Frontal cortex (tissue), 4 donors: Measurements from ENCODE around the gene DCT. TPM values are rescaled to one million over a fixed set of nuclear protein-coding genes. Genes with fewer than 3 reads are reported as not detected.
"Not testable (repeated sequence)": the region's sequence is repeated elsewhere in the genome, so short reads cannot be mapped to it uniquely, and the experiment has no call there.

Source experiments
- DNase-seq, 2 donors: peaks; one replicate each; pipeline ENCODE4 v3.0.0; 2012; ENCODE audit warnings: low spot score in 2 of 2
- FAIRE-seq: peaks from 2 replicates; lab custom pipeline; 2012; peaks lifted over from hg19 to GRCh38; lab: Jason Lieb, UNC
- total RNA-seq: library from RNA; depleted of rRNA; stranded (reverse); fragments of >200 nt; gene quantifications from one replicate; pipeline ENCODE4 v1.2.3, GENCODE V29; 2014
- donor health status: control.
- donor health status: control.
- donor health status: control.

DCT gene
- 0.41 TPM for total RNA-seq

DNA sequence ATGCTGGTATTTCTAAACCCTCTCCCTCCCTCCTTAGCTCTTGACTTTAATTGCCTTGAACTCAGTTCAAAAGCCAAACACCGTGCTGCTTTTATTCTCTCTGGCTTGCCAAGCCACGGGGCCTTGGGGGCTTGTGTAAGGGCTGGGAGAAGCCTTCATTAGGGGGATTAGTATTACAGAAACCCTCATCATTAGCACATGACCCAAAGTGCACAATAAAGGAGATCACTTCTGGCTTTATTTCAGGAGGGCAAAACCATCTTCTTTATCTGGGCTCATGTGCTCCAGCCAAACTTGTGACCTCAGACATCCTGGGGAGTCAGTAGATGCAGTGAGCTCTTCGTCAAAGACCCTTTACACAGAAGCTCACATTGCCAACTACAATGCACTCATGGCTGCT lies at the start of gene DCT:
Gene DCT, minus strand, starts transcription at position 67 of the 400 bp plus-strand sequence. CDS start 427 bp downstream, outside the sequence.
- no peak for FAIRE-seq

DNA sequence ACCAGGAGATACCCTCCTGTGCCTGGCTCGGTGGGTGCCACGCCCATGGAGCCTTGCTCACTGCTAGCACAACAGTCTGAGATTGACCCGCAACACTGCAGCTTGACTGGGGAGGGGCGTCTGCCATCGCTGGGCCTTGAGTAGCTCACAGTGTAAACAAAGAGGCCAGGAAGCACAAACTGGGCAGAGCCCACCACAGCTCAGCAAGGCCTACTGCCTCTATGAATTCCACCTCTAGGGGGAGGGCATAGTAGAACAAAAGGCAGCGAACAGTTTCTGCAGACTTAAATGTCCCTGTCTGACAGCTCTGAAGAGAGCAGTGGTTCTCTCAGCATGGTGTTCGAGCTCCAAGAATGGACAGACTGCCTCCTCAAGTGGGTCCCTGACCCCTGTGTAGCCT lies 47.5 kb upstream of the DCT start:
- DNase-seq, result not testable (repeated sequence)

More for the DNA sequence above, at the start of gene DCT:
- no peak for DNase-seq

GRCh38 chr13:94525781-94526180 lies 46.3 kb upstream of the DCT start:
- FAIRE-seq (no peak), DNase-seq (no peak)

More for the DNA sequence above, 47.5 kb upstream of the DCT start:
- not testable (repeated sequence) for FAIRE-seq

DNA sequence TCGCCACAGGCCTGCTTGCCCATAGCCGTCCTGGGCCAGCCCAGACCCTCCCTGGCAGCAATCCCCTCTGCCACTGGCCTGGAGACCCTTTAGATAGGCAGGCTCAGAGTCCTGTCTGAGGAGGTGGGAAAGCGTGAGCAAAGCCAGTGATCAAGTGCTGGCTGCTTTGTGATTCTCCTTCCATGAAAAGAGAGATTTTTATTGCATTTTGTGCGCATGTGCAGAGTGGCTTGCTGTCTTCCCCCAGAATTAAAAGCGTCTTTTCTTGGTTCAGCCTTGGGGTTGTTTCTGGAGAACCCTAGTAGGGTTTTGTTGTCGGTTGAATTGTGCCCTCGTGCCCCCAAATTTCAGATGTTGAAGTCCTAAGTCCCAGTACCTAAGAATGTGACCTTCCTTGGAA lies 44.9 kb upstream of the DCT start:
- DNase-seq (no peak), FAIRE-seq (no peak)

DNA sequence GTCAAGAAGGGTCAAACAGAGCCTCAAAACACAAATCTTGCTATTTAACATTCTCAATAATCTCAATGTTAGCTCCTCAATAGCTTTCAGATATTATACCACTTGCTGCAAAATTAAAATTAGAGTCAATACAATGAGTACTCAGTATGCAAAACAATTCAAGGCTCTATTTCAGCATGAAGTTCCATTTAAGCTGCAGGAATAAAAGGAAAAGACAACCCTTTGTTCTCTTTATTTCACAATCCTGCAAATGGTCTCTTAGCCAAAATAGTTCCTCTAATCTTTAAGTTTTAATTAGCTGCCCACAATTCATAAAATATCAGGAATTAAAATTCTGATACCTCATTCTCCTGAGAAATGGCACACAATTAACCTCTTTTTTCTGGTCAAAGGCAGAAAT lies 40.5 kb upstream of the DCT start:
- DNase-seq (no peak), FAIRE-seq (no peak)

DNA sequence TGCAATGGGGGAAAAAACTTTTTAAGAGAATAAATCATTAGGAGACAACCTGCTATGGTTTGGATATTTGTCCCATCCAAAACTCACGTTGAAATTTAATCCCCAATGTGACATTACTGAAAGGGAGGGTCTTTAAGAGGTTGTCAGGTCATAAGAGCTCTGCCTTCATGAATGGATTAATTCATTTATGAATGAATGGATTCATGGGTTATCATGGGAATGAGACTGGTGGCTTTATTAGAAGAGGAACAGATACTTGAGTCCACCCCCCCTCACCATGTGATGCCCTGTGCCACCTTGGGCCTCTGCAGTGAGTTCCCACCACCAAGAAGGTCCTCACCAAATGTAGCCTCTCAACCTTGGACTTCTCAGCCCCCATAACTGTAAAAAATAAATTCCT lies 37.0 kb upstream of the DCT start:
- FAIRE-seq, result no peak
- no peak for DNase-seq

DNA sequence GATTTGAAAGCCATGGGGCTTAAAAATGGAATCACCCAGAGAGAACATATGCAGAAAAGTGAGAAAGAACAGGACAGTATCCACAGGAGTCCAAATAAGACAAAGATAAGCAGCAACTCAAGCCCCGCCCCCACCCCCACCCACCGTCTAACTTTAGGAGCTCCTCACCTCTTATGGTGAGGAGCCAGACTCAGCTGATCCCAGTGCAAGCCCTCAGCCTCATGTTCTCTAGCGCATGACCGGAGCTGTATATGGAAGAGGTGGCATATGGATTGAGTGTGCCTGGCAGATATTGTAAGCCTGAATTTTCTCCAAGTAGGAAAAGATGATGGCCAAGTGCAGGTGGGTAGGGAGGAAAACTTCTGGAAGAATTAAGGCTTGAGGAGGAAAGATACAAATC lies 36.4 kb upstream of the DCT start:
- DNase-seq (no peak), FAIRE-seq (no peak)

DNA sequence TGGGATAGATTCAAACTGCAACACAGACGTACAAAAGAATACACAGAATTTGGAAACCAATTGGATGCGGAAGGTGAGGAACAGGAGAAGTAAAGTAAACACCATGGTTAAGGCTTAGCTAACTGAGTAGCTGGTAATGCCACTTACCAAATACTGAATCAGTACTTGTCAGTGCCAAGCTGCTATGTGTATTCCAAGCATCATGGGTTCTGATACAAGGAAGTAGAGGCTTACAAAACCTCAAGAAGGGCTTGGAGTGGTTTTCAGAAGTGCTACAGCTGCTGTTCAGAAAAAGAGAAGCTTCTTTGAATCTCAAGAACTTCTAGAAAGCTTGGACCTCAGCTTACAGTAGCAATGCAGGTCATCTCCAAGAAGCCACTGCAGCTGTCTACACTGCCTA lies 35.9 kb upstream of the DCT start:
- FAIRE-seq (no peak), DNase-seq (no peak)

DNA sequence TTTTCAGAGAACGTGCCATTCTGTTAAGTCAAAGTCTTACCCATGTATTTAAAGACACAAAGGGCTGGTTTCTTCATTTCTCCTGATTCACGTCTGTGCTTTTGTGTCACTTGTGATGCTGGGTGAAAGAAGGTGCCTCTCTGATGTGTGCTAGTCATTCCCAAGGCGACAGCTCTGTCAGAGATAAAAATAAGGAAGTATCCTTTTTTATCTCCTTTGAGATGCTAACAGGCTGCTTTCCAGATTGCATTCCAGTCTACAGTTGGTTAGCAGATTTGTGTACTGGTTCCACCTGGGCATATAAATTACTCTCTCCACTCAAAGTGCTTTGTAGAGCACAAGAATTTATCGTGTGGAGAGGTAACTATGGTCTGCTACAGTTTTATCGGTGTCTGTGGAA lies 33.5 kb upstream of the DCT start:
- FAIRE-seq (no peak), DNase-seq (no peak)

DNA sequence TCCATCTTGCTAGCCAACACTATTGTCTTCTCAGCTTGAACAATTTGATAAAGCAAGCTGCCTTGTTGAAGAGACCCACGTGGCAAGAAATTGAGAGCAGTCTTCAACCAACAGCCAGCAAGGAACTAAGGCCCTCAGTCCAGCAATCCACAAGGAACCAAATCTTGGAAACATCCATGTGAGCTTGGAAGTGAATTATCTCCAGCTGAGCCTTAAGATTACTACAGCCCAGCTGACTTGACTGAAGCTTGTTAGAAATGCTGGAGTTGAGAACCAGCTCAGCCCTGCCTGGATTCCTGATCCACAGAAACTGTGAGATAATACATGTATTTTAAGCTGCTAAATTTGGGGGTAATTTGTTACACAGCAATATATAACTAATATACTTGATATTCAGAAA lies 26.2 kb upstream of the DCT start:
- FAIRE-seq (no peak), DNase-seq (no peak)

GRCh38 chr13:94503851-94504250 lies 24.4 kb upstream of the DCT start:
- DNase-seq (no peak), FAIRE-seq (no peak)

GRCh38 chr13:94498831-94499230 lies 19.3 kb upstream of the DCT start:
- not testable (repeated sequence) for DNase-seq, FAIRE-seq

DNA sequence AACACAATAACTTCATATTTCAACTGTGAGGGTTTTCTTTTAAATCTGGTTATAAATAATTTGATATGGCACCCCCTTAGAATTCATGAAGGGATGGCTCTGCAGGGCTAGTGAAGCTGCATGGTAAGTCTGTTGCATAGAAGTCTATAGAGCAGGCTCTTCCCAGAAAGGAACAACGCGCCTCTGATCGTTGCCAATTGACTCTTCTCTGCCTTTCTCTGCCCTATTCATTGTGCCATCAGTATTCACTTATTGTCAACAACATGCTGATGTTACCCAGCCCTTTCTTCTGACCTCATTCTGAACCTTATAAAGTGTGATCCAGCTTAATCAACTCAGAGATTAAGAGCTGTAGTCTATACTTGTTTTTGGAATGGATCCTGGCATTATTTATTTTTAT lies 16.3 kb upstream of the DCT start:
- FAIRE-seq (no peak), DNase-seq (no peak)

DNA sequence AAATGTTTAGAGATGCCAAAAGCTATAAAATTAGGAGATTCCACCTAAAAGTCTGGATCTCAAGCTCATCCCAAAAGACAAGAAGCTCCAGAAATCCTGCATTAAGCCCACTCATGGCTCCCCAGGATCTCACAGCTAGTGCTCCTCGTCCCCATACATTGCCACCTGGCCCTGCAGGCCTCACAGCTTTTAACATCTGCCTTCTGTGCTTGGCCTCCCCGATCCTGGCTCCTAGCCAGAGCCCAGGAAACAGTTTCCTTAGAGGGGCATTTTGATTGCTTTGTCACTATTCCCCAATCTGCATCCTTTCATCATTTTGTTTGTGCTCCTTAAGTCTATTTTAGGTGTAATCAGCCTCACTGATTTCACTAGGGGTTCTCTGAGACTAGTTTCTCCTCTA lies 14.5 kb upstream of the DCT start:
- DNase-seq, result no peak
- FAIRE-seq, result no peak

GRCh38 chr13:94487043-94487442 lies 7.6 kb upstream of the DCT start:
- DNase-seq (no peak), FAIRE-seq (no peak)

DNA sequence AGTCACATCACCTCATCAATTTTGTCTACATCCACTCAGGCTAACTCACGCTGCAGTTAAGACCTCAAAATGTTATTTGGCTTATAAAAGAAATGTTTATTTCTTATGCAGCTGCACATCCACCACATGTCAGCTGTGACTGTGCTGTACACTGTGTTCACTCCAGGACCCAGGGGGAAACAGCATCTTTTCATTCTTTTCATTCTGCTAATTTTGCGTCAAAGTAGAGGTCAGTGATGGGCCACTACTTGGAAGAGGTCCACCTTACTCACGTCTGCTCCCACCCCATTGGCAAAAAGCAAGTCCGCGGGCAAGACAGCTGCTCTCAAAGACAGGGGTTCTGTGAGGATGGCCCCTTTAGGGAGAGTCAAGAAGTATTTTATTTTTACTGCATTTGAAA lies 4.5 kb upstream of the DCT start:
- no peak for FAIRE-seq
- DNase-seq, result no peak

- FAIRE-seq (no peak), DNase-seq (no peak)
Measured at GRCh38 chr13:94481941-94482340, 2.5 kb upstream of the DCT start.

GRCh38 chr13:94480672-94481145 lies 1.2 kb upstream of the DCT start:
- DNase-seq (no peak), FAIRE-seq (no peak)

GRCh38 chr13:94478913-94479312 lies 569 bp downstream of the DCT start:
- no peak for FAIRE-seq
- DNase-seq, result no peak

- FAIRE-seq (no peak), DNase-seq (no peak)
Measured at GRCh38 chr13:94470126-94470525, 9.4 kb downstream of the DCT start.

- DNase-seq (no peak), FAIRE-seq (no peak)
Measured at GRCh38 chr13:94464771-94465170, 14.7 kb downstream of the DCT start.

GRCh38 chr13:94462670-94463069 lies 16.8 kb downstream of the DCT start:
- DNase-seq, result no peak
- no peak for FAIRE-seq

DNA sequence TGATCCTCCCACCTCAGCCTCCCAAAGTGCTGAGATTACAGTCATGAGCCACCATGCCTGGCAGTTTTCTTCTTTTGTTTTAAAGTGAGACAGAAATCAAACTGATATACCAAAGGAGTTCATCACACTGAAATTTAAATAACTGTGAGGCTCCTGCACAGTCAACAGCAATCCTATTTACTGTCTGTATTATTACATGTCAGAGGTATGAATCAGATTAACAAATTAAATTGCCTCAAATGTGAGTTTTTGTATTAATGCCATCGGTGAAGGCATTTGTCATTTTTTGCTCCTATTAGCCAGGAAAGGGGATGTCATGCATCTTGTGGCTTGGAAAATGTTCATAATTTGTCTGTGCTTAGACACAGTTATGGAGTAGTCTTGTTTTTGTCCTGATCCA lies 20.4 kb downstream of the DCT start:
- FAIRE-seq, result no peak

More for the DNA sequence above, 20.4 kb downstream of the DCT start:
- DNase-seq, result no peak
